ENCODE measurements around the gene GLS2. TPM values are rescaled to one million over a fixed set of nuclear protein-coding genes. Genes with fewer than 3 reads are reported as not detected.

Gene GLS2
- under 1 TPM in 1 of 4 donors, not detected in 3; 0.19 TPM for total RNA-seq
- polyA plus RNA-seq, result under 1 TPM; 0.08 to 0.18 (median 0.11) TPM
- long read RNA-seq, donor 1, partial matches to known transcripts, result 0 of 2 reads
- long read RNA-seq, donor 1, other reads (novel, unspliced or antisense), result 2 of 2 reads
- long read RNA-seq, donor 2, result 0 reads

- Histone ChIP-seq H3K9me3 (no peaks in the 10 kb centered on the region), H3K4me1 (peaks cover 12% of the 10 kb centered on the region), H3K36me3 (ENCODE audit: insufficient read depth in 1 of 2, low read depth in 1 of 2) (no peaks in the 10 kb centered on the region), H3K27ac (no peak within 1 kb of the TSS), H3K4me3 (peak within 1 kb of the TSS; percentile 73), H3K27me3 (ENCODE audit: insufficient read depth in 3 of 3, low read length in 2 of 3) (peaks cover 0 to 54% (median 6%) of the 10 kb centered on the region in 3 donors)
- WGBS, 3 donors, result 12 to 15% (median 12%) methylated on average over 57 to 59 of the region's 59 CpGs
- ATAC-seq, result peak; percentile 92 to 98 (median 96)
- DNase-seq, result peak; percentile 72 to 80
- intact Hi-C loops (cut with DNase I), result no loop called here
- TF ChIP-seq CTCF (IDR thresholded peaks at IDR 0.05), result no peak
These were observed at the start of gene GLS2 for GRCh38 chr12:56488041-56488955. Gene GLS2, minus strand, starts transcription at chr12:56488161. Its CDS starts 43 bp downstream, at chr12:56488118.

DNA sequence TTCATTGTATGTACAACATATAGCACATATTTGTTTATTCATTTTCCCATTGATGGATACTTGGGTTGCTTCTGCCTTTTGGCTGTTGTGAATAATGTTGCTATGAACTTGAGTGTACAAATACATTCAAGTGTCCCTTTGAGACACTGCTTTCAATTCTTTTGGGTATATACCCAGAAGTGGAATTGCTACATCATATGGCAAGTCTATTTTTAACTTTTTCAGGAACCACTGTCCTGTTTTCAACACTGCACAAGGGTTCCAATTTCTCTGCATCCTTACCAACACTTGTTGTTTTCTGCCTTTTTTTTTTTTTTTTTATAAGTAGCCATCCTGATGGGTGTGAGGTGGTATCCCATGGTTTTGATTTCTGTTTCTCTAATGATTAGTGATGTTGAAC is 49.6 kb upstream of the GLS2 start:
- no peak for TF ChIP-seq CTCF (IDR thresholded peaks at IDR 0.05)
- DNase-seq, result no peak
- Histone ChIP-seq H3K36me3 (ENCODE audit: insufficient read depth in 1 of 2, low read depth in 1 of 2) (no peaks in the 10 kb centered on the region), H3K4me3 (no peak overlapping the region), H3K9me3 (no peaks in the 10 kb centered on the region), H3K27me3 (ENCODE audit: insufficient read depth in 3 of 3, low read length in 2 of 3) (no peaks in the 10 kb centered on the region), H3K27ac (no peak overlapping the region), H3K4me1 (no peaks in the 10 kb centered on the region)
- intact Hi-C loops (cut with DNase I), result no loop called here
- ATAC-seq, result no peak

GRCh38 chr12:56530390-56531055 is 42.6 kb upstream of the GLS2 start:
- no peaks in the 10 kb centered on the region for H3K36me3 ChIP-seq (ENCODE audit: insufficient read depth in 1 of 2, low read depth in 1 of 2)
- intact Hi-C loops (cut with DNase I), result no loop called here
- no peaks in the 10 kb centered on the region for H3K9me3 ChIP-seq
- DNase-seq (no peak), ATAC-seq (no peak)
- no peak overlapping the region for H3K27ac ChIP-seq
- no peak for TF ChIP-seq CTCF (IDR thresholded peaks at IDR 0.05)
- WGBS, 3 donors, result 66 to 79% (median 71%) methylated on average over 7 of the region's 7 CpGs
- no peak overlapping the region for H3K4me3 ChIP-seq
- H3K4me1 ChIP-seq, result no peaks in the 10 kb centered on the region
- no peaks in the 10 kb centered on the region for H3K27me3 ChIP-seq (ENCODE audit: insufficient read depth in 3 of 3, low read length in 2 of 3)

DNA sequence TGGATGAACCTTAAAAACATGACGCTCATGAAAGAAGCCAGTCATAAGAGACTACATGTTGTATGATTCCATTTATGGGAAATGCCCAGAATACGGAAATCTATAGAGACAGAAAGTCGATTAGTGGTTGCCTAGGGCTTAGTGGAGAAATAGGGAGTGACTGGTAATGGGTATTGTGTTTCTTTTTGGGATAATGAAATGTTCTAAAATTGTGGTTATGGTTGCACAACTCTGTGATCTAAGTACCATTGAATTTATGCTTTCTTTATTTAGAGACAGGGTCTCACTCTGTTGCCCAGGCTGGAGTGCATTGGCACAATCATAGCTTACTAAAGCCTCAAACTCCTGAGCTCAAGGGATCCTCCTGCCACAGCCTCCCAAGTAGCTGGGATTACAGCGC is 41.7 kb upstream of the GLS2 start:
- no peaks in the 10 kb centered on the region for H3K27me3 ChIP-seq (ENCODE audit: insufficient read depth in 3 of 3, low read length in 2 of 3)
- no peaks in the 10 kb centered on the region for H3K36me3 ChIP-seq (ENCODE audit: insufficient read depth in 1 of 2, low read depth in 1 of 2)
- no peak overlapping the region for H3K27ac ChIP-seq
- H3K4me3 ChIP-seq, result no peak overlapping the region
- WGBS, 3 donors, result 87 to 93% (median 90%) methylated on average over 4 of the region's 4 CpGs
- no peak for DNase-seq
- no peaks in the 10 kb centered on the region for H3K4me1 ChIP-seq
- no peaks in the 10 kb centered on the region for H3K9me3 ChIP-seq
- intact Hi-C loops (cut with DNase I), result no loop called here
- ATAC-seq, result no peak
- TF ChIP-seq CTCF (IDR thresholded peaks at IDR 0.05), result no peak

All from psoas muscle (tissue), 8 donors.